GM19372 (cell line): ENCODE measurements around the gene PRRC2C.

Source experiments
- ATAC-seq: cut with Tn5 transposase; IDR thresholded peaks from one replicate; pipeline ENCODE4 v1.9.1; 2021; ENCODE audit warnings: mild to moderate bottlenecking, low read depth, moderate library complexity; ENCODE audit not compliant: unreplicated experiment

PRRC2C gene

GRCh38 chr1:171625225-171625624 is 139.9 kb downstream of the PRRC2C start:
- no peak for ATAC-seq

GRCh38 chr1:171627020-171627419 is 141.7 kb downstream of the PRRC2C start:
- no peak for ATAC-seq

- ATAC-seq, result no peak
These were observed 142.9 kb downstream of the PRRC2C start for GRCh38 chr1:171628225-171628624.

- no peak for ATAC-seq
These were observed 150.3 kb downstream of the PRRC2C start for GRCh38 chr1:171635661-171636060.

GRCh38 chr1:171636141-171636540 is 150.8 kb downstream of the PRRC2C start:
- no peak for ATAC-seq

GRCh38 chr1:171637928-171638576 is 152.7 kb downstream of the PRRC2C start:
- no peak for ATAC-seq

- no peak for ATAC-seq
These were observed 154.9 kb downstream of the PRRC2C start for GRCh38 chr1:171640225-171640624.

- no peak for ATAC-seq
These were observed 155.9 kb downstream of the PRRC2C start for GRCh38 chr1:171641076-171641864.

GRCh38 chr1:171642197-171642596 is 156.9 kb downstream of the PRRC2C start:
- ATAC-seq, result no peak
